Tibial nerve (tissue), 3 donors: ENCODE data around the gene CDH4.

ENCODE experiments used
- CTCF ChIP-seq, 5 experiments: fragments of 200-600 bp in 3 of 5; fragments of 450-650 bp in 2 of 5; sonication (generic) in 3 of 5; IDR thresholded peaks; one replicate each; pipeline ENCODE4 v1.5.1; 2016 to 2019; ENCODE audit warnings: antibody characterized with exemption in 5 of 5, mild to moderate bottlenecking in 3 of 5, moderate library complexity in 2 of 5
- POLR2A ChIP-seq, 2 donors: fragments of 450-650 bp; IDR thresholded peaks; one replicate each; pipeline ENCODE4 v1.6.1; 2017; ENCODE audit warnings: antibody characterized with exemption in 2 of 2, mild to moderate bottlenecking in 2 of 2, moderate library complexity in 2 of 2

- no peak for TF ChIP-seq CTCF (IDR thresholded peaks at IDR 0.05)
- no peak for TF ChIP-seq POLR2A (IDR thresholded peaks at IDR 0.05)
Observed at GRCh38 chr20:61678437-61678836, 426.4 kb downstream of the CDH4 start.
